ENCODE results near the gene LHPP. TPM values are rescaled to one million over a fixed set of nuclear protein-coding genes. Genes with fewer than 3 reads are reported as not detected.

LHPP gene
- total and polyA plus RNA-seq, 10 of the 15 experiments (the other 5 are each of a cell fraction or from before 2014, with no cell fraction given): 0.79 to 9.8 (median 6.7) TPM

DNA sequence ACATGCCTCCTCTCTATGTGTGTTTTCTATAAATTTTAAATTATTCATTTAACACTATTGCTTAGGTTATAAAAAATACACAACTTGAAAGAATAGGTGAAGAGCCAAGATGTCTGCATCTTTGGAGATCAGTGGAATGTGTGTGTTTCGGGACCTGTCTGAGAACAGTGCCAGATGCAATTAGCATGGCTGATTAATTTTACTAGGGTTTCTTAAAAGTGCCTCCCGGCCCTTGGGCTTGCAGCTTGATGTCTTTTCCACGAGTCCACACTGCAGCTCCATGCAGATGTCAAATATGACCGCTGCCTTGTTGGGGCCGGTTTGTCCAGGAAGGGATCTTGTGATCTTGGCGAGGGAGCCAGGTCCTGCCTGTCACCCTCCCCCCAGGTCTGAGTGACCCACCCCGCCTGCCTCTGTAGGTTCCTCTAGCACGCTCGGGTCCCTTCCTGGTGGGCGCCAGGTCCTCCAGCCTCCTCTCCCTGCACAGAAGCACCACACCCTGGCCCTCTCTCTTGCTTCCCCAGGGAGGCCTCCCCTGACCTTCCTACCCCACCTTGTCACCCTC lies 20.7 kb downstream of the LHPP start (continued):
- TF ChIP-seq, protein P1, sequence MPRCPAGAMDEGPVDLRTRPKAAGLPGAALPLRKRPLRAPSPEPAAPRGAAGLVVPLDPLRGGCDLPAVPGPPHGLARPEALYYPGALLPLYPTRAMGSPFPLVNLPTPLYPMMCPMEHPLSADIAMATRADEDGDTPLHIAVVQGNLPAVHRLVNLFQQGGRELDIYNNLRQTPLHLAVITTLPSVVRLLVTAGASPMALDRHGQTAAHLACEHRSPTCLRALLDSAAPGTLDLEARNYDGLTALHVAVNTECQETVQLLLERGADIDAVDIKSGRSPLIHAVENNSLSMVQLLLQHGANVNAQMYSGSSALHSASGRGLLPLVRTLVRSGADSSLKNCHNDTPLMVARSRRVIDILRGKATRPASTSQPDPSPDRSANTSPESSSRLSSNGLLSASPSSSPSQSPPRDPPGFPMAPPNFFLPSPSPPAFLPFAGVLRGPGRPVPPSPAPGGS (IDR thresholded peaks at IDR 0.05; ENCODE audit: borderline replicate concordance, insufficient read depth, low read depth, low read length, poor library complexity, severe bottlenecking): no peak
- TF ChIP-seq, protein P2, sequence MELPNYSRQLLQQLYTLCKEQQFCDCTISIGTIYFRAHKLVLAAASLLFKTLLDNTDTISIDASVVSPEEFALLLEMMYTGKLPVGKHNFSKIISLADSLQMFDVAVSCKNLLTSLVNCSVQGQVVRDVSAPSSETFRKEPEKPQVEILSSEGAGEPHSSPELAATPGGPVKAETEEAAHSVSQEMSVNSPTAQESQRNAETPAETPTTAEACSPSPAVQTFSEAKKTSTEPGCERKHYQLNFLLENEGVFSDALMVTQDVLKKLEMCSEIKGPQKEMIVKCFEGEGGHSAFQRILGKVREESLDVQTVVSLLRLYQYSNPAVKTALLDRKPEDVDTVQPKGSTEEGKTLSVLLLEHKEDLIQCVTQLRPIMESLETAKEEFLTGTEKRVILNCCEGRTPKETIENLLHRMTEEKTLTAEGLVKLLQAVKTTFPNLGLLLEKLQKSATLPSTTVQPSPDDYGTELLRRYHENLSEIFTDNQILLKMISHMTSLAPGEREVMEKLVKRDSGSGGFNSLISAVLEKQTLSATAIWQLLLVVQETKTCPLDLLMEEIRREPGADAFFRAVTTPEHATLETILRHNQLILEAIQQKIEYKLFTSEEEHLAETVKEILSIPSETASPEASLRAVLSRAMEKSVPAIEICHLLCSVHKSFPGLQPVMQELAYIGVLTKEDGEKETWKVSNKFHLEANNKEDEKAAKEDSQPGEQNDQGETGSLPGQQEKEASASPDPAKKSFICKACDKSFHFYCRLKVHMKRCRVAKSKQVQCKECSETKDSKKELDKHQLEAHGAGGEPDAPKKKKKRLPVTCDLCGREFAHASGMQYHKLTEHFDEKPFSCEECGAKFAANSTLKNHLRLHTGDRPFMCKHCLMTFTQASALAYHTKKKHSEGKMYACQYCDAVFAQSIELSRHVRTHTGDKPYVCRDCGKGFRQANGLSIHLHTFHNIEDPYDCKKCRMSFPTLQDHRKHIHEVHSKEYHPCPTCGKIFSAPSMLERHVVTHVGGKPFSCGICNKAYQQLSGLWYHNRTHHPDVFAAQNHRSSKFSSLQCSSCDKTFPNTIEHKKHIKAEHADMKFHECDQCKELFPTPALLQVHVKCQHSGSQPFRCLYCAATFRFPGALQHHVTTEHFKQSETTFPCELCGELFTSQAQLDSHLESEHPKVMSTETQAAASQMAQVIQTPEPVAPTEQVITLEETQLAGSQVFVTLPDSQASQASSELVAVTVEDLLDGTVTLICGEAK (IDR thresholded peaks at IDR 0.05; ENCODE audit: borderline replicate concordance): no peak
- TF ChIP-seq CHD2 (IDR thresholded peaks at IDR 0.05; ENCODE audit: borderline replicate concordance, low read depth, low read length) (no peak), GATAD2B (conservative IDR thresholded peaks at IDR 0.05; ENCODE audit: low read depth) (no peak), ZBTB4 (CRISPR knock-in tag; IDR thresholded peaks at IDR 0.05) (no peak), HDAC2 (IDR thresholded peaks at IDR 0.05) (no peak)
